Kidney (tissue), 22 donors: ENCODE measurements around the gene PLG. TPM values are rescaled to one million over a fixed set of nuclear protein-coding genes. Genes with fewer than 3 reads are reported as not detected.
"Not testable (repeated sequence)": the region's sequence is repeated elsewhere in the genome, so short reads cannot be mapped to it uniquely, and the experiment has no call there.

ENCODE experiments used
- DNase-seq, 5 donors: peaks; one replicate each; pipeline ENCODE4 v3.0.0-alpha.2; 2013 to 2020
- FAIRE-seq: peaks from 2 replicates; lab custom pipeline; 2012; peaks lifted over from hg19 to GRCh38; lab: Jason Lieb, UNC
- H3K27ac ChIP-seq, 2 donors: one replicate each; pipeline ENCODE4 v1.7.0; 2013; ENCODE audit warnings: low read depth in 2 of 2, low read length in 2 of 2, inconsistent platforms in 1 of 2
- H3K27me3 ChIP-seq: one replicate; pipeline ENCODE4 v1.7.1; 2013; ENCODE audit warnings: low read length, inconsistent platforms; ENCODE audit not compliant: control insufficient read depth, insufficient read depth
- H3K36me3 ChIP-seq, 3 donors: one replicate each; pipeline versions ENCODE4 v1.7.0 to v1.7.1; 2013; ENCODE audit warnings: low read length in 3 of 3, control low read depth in 1 of 3, inconsistent platforms in 1 of 3; ENCODE audit not compliant: insufficient read depth in 3 of 3, control insufficient read depth in 2 of 3
- H3K4me1 ChIP-seq, 3 donors: one replicate each; pipeline versions ENCODE4 v1.7.0 to v1.7.1; 2013; ENCODE audit warnings: low read length in 3 of 3, inconsistent platforms in 1 of 3, low read depth in 1 of 3; ENCODE audit not compliant: control insufficient read depth in 2 of 3, insufficient read depth in 2 of 3
- H3K4me3 ChIP-seq, 3 donors: one replicate each; pipeline versions ENCODE4 v1.7.0 to v1.8.1; 2013; ENCODE audit warnings: low read length in 3 of 3, control low read depth in 1 of 3, inconsistent platforms in 1 of 3
- H3K9ac ChIP-seq, 3 donors: one replicate each; pipeline versions ENCODE4 v1.7.0 to v1.7.1; 2013; ENCODE audit warnings: low read length in 3 of 3, control low read depth in 1 of 3, inconsistent platforms in 1 of 3
- H3K9me3 ChIP-seq, 3 donors: one replicate each; pipeline versions ENCODE4 v1.7.0 to v1.7.1; 2013; ENCODE audit warnings: low read length in 3 of 3, control low read depth in 1 of 3, inconsistent platforms in 1 of 3; ENCODE audit not compliant: control insufficient read depth in 2 of 3, insufficient read depth in 1 of 3
- CTCF ChIP-seq: IDR thresholded peaks from 3 replicates; pipeline ENCODE4 v1.5.1; 2012; ENCODE audit warnings: mild to moderate bottlenecking, moderate library complexity, borderline replicate concordance; ENCODE audit not compliant: insufficient read depth; ENCODE audit errors: extremely low read depth
- intact Hi-C: fragments of 100-400 bp; cut with DNase I; formaldehyde crosslinking; loops from one replicate; pipeline ENCODE4 v1.11.1; 2022
- long read RNA-seq, 10 donors: library from polyadenylated mRNA in 1 of 10; unstranded in 1 of 10; transcript quantifications; one replicate each; pipeline ENCODE4 v2.0.0 and lab custom pipeline, GENCODE V29; 2021 to 2026
- polyA plus RNA-seq: library from polyadenylated mRNA; stranded (reverse); fragments of 350-450 nt; fragmentation: Illumina TruSeq; extraction: RNeasy Lipid Tissue Mini Kit (QIAGEN cat#74804); gene quantifications from one replicate; pipeline ENCODE4 v1.2.3, GENCODE V29; 2014; ENCODE audit warnings: low read depth, low replicate concordance; ENCODE audit not compliant: insufficient read depth
- total RNA-seq: library from RNA; stranded (reverse); fragmentation: NEBNext Ultra II Directional; extraction: Animal tissue kit (Norgen Biotek cat#: 25700); gene quantifications from one replicate; pipeline ENCODE4 v1.2.1, GENCODE V29; 2021
- donor health status: control.
- donor health status: control.
- donor health status: control.
- donor health status: control.
- donor health status: control.
- donor health status: DM: yes; HTN: yes; CAD: no.
- donor health status: Normal renal cell carcinoma (clear cell type).

PLG gene
- total RNA-seq (2.4 TPM), polyA plus RNA-seq (211 TPM)
- long read RNA-seq, donor 1 = 0 reads
- long read RNA-seq, donor 2 = 0 reads
- long read RNA-seq, donor 3, partial matches to known transcripts = 6 of 8 reads
- long read RNA-seq, donor 3, other reads (novel, unspliced or antisense) = 0 of 8 reads
- long read RNA-seq, donor 4, partial matches to known transcripts = 0 of 3 reads
- long read RNA-seq, donor 4, other reads (novel, unspliced or antisense) = 0 of 3 reads
- long read RNA-seq, donor 5, partial matches to known transcripts = 0 of 2 reads
- long read RNA-seq, donor 5, other reads (novel, unspliced or antisense) = 0 of 2 reads
- long read RNA-seq, donor 6 = 0 reads
- long read RNA-seq, donor 7, partial matches to known transcripts = 1 of 2 reads
- long read RNA-seq, donor 7, other reads (novel, unspliced or antisense) = 0 of 2 reads
- long read RNA-seq, donor 8 = 0 reads
- long read RNA-seq, donor 9 = 0 reads
- long read RNA-seq, donor 10 = 0 reads

DNA sequence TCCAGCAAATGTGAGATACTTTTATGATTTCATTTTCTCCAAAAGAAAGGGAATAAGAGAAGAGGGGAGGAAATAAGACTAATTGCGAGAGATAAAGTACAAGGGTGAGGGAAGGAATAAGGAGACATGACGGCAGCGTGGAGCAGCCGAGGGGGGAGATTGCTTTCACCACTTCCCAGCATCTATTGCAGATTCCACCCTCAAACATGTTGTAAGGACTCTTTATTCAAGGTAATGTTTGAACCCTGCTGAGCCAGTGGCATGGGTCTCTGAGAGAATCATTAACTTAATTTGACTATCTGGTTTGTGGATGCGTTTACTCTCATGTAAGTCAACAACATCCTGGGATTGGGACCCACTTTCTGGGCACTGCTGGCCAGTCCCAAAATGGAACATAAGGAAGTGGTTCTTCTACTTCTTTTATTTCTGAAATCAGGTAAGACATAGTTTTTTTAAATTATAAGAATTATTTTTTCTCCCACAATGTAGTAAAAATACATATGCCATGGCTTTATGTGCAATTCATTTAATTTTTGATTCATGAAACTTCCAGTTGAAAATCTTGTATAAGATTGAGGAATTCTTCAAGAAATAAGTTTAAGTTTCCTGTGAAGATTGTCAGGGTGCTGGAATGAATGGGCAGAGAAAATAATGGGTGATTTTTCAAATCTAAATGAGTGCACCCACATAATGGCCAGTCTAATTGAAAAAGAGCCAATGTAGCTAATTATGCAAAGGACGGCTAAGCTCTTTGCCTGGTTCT lies at the start of gene PLG:
PLG (plus strand) TSS at position 327 of the 763 bp plus-strand sequence; CDS start at position 388, 61 bp downstream.
- peak within 1 kb of the TSS in 1 of 3 donors; percentile 71 for H3K9ac ChIP-seq
- H3K27me3 ChIP-seq, DNase-seq, H3K9me3 ChIP-seq, H3K4me1 ChIP-seq, intact Hi-C loops, H3K36me3 ChIP-seq, FAIRE-seq: not testable (repeated sequence)
- peak within 1 kb of the TSS in 1 of 2 donors; percentile 71 for H3K27ac ChIP-seq
- peak within 1 kb of the TSS in 2 of 3 donors; percentile 67 to 72 for H3K4me3 ChIP-seq

GRCh38 chr6:160659562-160659961 lies 42.5 kb upstream of the PLG start:
- Histone ChIP-seq H3K36me3 (no peaks in the 10 kb centered on the region), H3K9me3 (peaks cover 0 to 8% (median 2%) of the 10 kb centered on the region in 3 donors), H3K9ac (no peak overlapping the region), H3K4me3 (no peak overlapping the region), H3K27me3 (no peaks in the 10 kb centered on the region), H3K4me1 (no peaks in the 10 kb centered on the region), H3K27ac (no peak overlapping the region)
- TF ChIP-seq CTCF = no peak
- FAIRE-seq (no peak), DNase-seq (no peak)
- intact Hi-C loops = no loop called here

DNA sequence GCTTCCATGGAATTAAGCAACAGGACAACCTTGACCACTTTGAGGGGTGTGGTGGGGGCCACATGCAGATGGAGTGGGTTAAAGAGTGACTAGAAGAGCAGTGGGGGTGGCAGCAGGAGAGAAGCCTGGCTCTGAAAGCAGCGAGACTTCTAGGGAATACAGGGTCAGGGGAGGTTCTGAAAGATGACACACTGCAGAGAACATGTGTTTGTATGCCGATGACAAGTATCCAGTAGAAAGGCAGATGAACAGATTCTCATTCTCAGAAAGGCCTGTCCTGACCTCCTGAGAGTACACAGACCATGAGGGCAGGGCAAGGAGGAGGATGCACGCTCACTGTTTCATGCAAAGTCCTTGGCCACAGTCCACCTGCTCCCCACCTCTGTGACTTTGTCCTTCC lies 40.8 kb upstream of the PLG start:
- H3K4me3 ChIP-seq = no peak overlapping the region
- intact Hi-C loops = no loop called here
- no peak for TF ChIP-seq CTCF
- no peaks in the 10 kb centered on the region for H3K4me1 ChIP-seq
- FAIRE-seq (no peak), DNase-seq (no peak)
- no peak overlapping the region for H3K9ac ChIP-seq
- no peaks in the 10 kb centered on the region for H3K36me3 ChIP-seq
- H3K27ac ChIP-seq = no peak overlapping the region
- peaks cover 0 to 8% (median 2%) of the 10 kb centered on the region in 3 donors for H3K9me3 ChIP-seq
- H3K27me3 ChIP-seq = no peaks in the 10 kb centered on the region

DNA sequence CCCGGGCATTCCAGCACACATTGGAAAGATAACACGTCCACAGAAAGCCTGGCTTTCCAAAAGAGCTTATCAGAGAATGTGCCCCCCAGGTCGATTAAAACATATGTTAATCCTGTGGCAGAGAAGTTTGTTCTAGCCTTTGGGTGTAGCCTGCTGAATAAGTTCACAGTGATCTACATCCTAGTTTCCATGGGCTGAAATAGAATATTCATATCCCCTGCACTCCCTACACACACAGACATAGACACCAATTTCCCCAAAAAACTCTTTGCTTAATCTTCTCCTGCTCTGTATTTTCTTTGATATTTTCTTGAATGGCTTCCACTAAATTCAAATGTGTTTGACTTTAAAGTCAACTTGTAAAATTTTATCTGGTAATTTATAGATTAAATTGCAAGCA lies 39.6 kb upstream of the PLG start:
- intact Hi-C loops = no loop called here
- no peak overlapping the region for H3K27ac ChIP-seq
- H3K27me3 ChIP-seq = no peaks in the 10 kb centered on the region
- DNase-seq (no peak), FAIRE-seq (no peak)
- H3K9me3 ChIP-seq = peaks cover 0 to 2% (median 0%) of the 10 kb centered on the region in 3 donors
- TF ChIP-seq CTCF = no peak
- H3K9ac ChIP-seq = no peak overlapping the region
- H3K4me1 ChIP-seq = no peaks in the 10 kb centered on the region
- H3K36me3 ChIP-seq = no peaks in the 10 kb centered on the region
- no peak overlapping the region for H3K4me3 ChIP-seq
